GM12878 (cell line): ENCODE results near the gene TMEM14B. TPM values are rescaled to one million over a fixed set of nuclear protein-coding genes. Genes with fewer than 3 reads are reported as not detected.

ENCODE experiments used
- ATAC-seq: fragments of 200-7000 bp; cut with Tn5 transposase; 3 replicates; pipeline ENCODE4 v1.9.1; 2020; ENCODE audit warnings: mild to moderate bottlenecking, moderate library complexity
- BruUV-seq: library from RNA; stranded (reverse); fragments of 400-500 nt; replicated peaks from 2 replicates; lab custom pipeline; 2021; lab: Mats Ljungman, UMichigan
- CTCF ChIA-PET: fragments of 300-600 bp; sonication (Branson Sonifier 250); formaldehyde crosslinking; extraction: SDS; loops from one replicate; lab custom pipeline; 2021; ENCODE audit warnings: inconsistent platforms; lab: Yijun Ruan, JAX
- POLR2A ChIA-PET: fragments of 350-600 bp; formaldehyde crosslinking; extraction: SDS; loops from one replicate; lab custom pipeline; 2021; ENCODE audit warnings: inconsistent platforms; lab: Charles Lee
- RAD21 ChIA-PET: fragments of 300-600 bp; sonication (Branson Sonifier 250); formaldehyde crosslinking; loops from one replicate; lab custom pipeline; 2023; ENCODE audit warnings: antibody characterized with exemption; ENCODE audit not compliant: unreplicated experiment; lab: Charles Lee
- SMC1A ChIA-PET: fragments of 300-600 bp; sonication (Branson Sonifier 250); formaldehyde crosslinking; loops from one replicate; lab custom pipeline; 2023; ENCODE audit not compliant: unreplicated experiment, uncharacterized antibody; lab: Charles Lee
- DNase-seq: peaks from one replicate; pipeline ENCODE4 v3.0.0-alpha.2; 2011; ENCODE audit warnings: low read depth, low spot score
- FAIRE-seq: peaks from 3 replicates; lab custom pipeline; 2011; peaks lifted over from hg19 to GRCh38; lab: Jason Lieb, UNC
- H2AFZ ChIP-seq: 2 replicates; pipeline ENCODE4 v1.6.0; 2011; ENCODE audit warnings: low read depth, low read length, control low read depth; ENCODE audit not compliant: control insufficient read depth
- H3K27ac ChIP-seq: 2 replicates; pipeline ENCODE4 v1.5.1; 2011; ENCODE audit warnings: control low read depth; ENCODE audit not compliant: control insufficient read depth, insufficient read depth
- H3K27me3 ChIP-seq, 2 experiments: replicated peaks in 1 of 2; 2 replicates each; pipeline versions ENCODE4 v1.6.0 to v1.6.1; 2011; ENCODE audit warnings: low read length in 1 of 2; ENCODE audit not compliant: control insufficient read depth in 2 of 2, insufficient read depth in 2 of 2
- H3K36me3 ChIP-seq, 2 experiments: 2 replicates each; pipeline ENCODE4 v1.5.1; 2011; ENCODE audit warnings: low read length in 1 of 2; ENCODE audit not compliant: control insufficient read depth in 2 of 2, insufficient read depth in 2 of 2
- H3K4me1 ChIP-seq: 2 replicates; pipeline ENCODE4 v1.6.1; 2011; ENCODE audit warnings: mild to moderate bottlenecking, low read length, moderate library complexity, mixed read lengths; ENCODE audit not compliant: control insufficient read depth, insufficient read depth
- H3K4me2 ChIP-seq: 2 replicates; pipeline ENCODE4 v1.6.0; 2011; ENCODE audit warnings: control low read depth; ENCODE audit not compliant: control insufficient read depth, insufficient read depth
- H3K4me3 ChIP-seq: fragments of 200-600 bp; sonication (generic); 2 replicates; pipeline ENCODE4 v1.5.1; 2016
- H3K79me2 ChIP-seq: 2 replicates; pipeline ENCODE4 v1.6.0; 2011; ENCODE audit warnings: low read length; ENCODE audit not compliant: control insufficient read depth, insufficient read depth
- H3K9ac ChIP-seq: 2 replicates; pipeline ENCODE4 v1.8.0; 2011; ENCODE audit warnings: low read length, control low read depth, mixed read lengths; ENCODE audit not compliant: control insufficient read depth, insufficient read depth
- H3K9me3 ChIP-seq: replicated peaks from 3 replicates; pipeline ENCODE4 v1.5.1; 2011; ENCODE audit warnings: mild to moderate bottlenecking, low read length; ENCODE audit not compliant: control insufficient read depth, insufficient read depth
- H4K20me1 ChIP-seq: 2 replicates; pipeline ENCODE4 v1.6.0; 2011; ENCODE audit not compliant: control insufficient read depth, insufficient read depth
- NRF1 ChIP-seq: conservative IDR thresholded peaks from 2 replicates; pipeline ENCODE4 v1.6.1; 2011; ENCODE audit warnings: mild to moderate bottlenecking, low read depth, low read length, improper control_type of control experiment
- WGBS: methylation state at CpG from one replicate; pipeline ENCODE4 v1.1.6; 2016; ENCODE audit warnings: low lambda C conversion rate; ENCODE audit not compliant: insufficient replicate concordance, insufficient coverage; ENCODE audit errors: missing lambda C conversion rate; 5-methylcytosine and 5-hydroxymethylcytosine counted together
- in situ Hi-C: fragments of 300-500 bp; cut with MboI; formaldehyde crosslinking; loops from 9 replicates; pipeline ENCODE4 v1.14.3; 2018; ENCODE audit warnings: mixed read lengths
- intact Hi-C: fragments of 100-400 bp; cut with micrococcal nuclease; formaldehyde crosslinking; loops from one replicate; pipeline ENCODE4 v1.14.2; 2022; ENCODE audit not compliant: unreplicated experiment
- polyA plus RNA-seq, 11 experiments: library from polyadenylated mRNA; depleted of rRNA in 4 of 11; unstranded in 6 of 11; stranded (reverse) in 5 of 11; fragments of >200 nt; fragmentation: Nextera tagmentation in 4 of 11; fragmentation: Illumina TruSeq in 1 of 11; extraction: Ambion mirVana in 4 of 11; extraction: Trizol in 1 of 11; gene quantifications; 1 replicate in 1 of 11; 2 replicates in 10 of 11; pipeline versions ENCODE4 v1.2.1 to v1.2.3, GENCODE V29; 2011 to 2016; ENCODE audit warnings: inconsistent platforms in 2 of 11, missing spikeins in 2 of 11, low read depth in 1 of 11
- total RNA-seq, 4 experiments: library from RNA; depleted of rRNA in 3 of 4; stranded (reverse); fragments of >200 nt in 3 of 4; fragmentation: Illumina TruSeq in 1 of 4; extraction: Trizol in 1 of 4; gene quantifications; 2 replicates each; pipeline versions ENCODE4 v1.2.1 to v1.2.3, GENCODE V29; 2013 to 2021
- TF ChIP-seq, protein P1 (sequence below): fragments of 450-650 bp; IDR thresholded peaks from 2 replicates; pipeline ENCODE4 v1.6.1; 2017; ENCODE audit warnings: mild to moderate bottlenecking

Gene TMEM14B
- total and polyA plus RNA-seq, 10 of the 15 experiments (the other 5 are each of a cell fraction or from before 2014, with no cell fraction given) = 80.5 to 399 (median 136) TPM

DNA sequence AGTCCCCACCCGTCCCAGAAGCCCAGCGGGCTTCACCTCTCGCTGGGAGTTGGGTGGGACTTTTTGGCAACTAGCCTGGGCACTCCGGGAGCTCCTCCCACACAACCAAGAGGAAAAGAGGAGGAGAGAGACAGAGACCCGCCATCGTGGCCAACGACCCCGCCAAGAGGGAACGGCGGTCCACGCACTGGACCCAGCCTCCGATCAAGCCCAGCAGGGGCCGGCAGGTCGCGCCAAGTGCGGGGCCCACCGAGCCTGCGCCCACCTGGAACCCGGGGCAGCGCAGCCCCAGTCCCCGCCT, 27.7 kb upstream of the TMEM14B start:
- in situ Hi-C loops = no loop called here
- DNase-seq (no peak), FAIRE-seq (no peak)
- Histone ChIP-seq H3K36me3 (no peaks in the 10 kb centered on the region), H3K9me3 (peaks cover 12% of the 10 kb centered on the region), H3K27me3 (no peaks in the 10 kb centered on the region), H2AFZ (peak overlapping the region; percentile 80), H3K27ac (peak overlapping the region; percentile 78), H3K4me3 (peak overlapping the region; percentile 76), H3K9ac (peak overlapping the region; percentile 73), H3K79me2 (peaks cover 13% of the 10 kb centered on the region), H4K20me1 (no peaks in the 10 kb centered on the region)
- ChIA-PET RAD21 (interaction anchor here (1.3 to 2.4 kb wide), 2 partner anchors 27 to 81 kb away, joined by 3 to 12 read pairs; partner anchors contain the start of gene TMEM14B), CTCF (interaction anchor here (0.9 to 2.2 kb wide), 3 partner anchors 9 to 242 kb away, joined by 3 to 7 read pairs (median 5); no protein-coding TSS in a partner anchor)
- TF ChIP-seq NRF1 = no peak
- TF ChIP-seq, protein P1, sequence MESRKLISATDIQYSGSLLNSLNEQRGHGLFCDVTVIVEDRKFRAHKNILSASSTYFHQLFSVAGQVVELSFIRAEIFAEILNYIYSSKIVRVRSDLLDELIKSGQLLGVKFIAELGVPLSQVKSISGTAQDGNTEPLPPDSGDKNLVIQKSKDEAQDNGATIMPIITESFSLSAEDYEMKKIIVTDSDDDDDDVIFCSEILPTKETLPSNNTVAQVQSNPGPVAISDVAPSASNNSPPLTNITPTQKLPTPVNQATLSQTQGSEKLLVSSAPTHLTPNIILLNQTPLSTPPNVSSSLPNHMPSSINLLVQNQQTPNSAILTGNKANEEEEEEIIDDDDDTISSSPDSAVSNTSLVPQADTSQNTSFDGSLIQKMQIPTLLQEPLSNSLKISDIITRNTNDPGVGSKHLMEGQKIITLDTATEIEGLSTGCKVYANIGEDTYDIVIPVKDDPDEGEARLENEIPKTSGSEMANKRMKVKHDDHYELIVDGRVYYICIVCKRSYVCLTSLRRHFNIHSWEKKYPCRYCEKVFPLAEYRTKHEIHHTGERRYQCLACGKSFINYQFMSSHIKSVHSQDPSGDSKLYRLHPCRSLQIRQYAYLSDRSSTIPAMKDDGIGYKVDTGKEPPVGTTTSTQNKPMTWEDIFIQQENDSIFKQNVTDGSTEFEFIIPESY = 0 out of 2 replicates have a peak, but pooled peaks have one; percentile 10
- TF ChIP-seq, all 136 proteins: peak for 1
- SMC1A ChIA-PET = interaction anchor here (0.6 to 3.1 kb wide), 5 partner anchors 9 to 242 kb away, joined by 3 to 8 read pairs (median 4); no protein-coding TSS in a partner anchor
- no peak for ATAC-seq
- peaks cover 4% of the 10 kb centered on the region; the same call in 1 of the 2 replicates for H3K4me1 ChIP-seq
- intact Hi-C loops = loop anchor here (10.0 kb wide), 1 partner anchor 185 kb away; no protein-coding TSS in a partner anchor
- POLR2A ChIA-PET = interaction anchor here (0.8 to 6.0 kb wide), 2 partner anchors 17 to 25 kb away, joined by 3 to 40 read pairs; partner anchors contain the start of genes C6orf52 and PAK1IP1
- 62% methylated on average over 19 of the region's 21 CpGs for WGBS
- H3K4me2 ChIP-seq = peak overlapping the region; percentile 75
- no TSS peak for BruUV-seq
